ENCODE measurements around the gene SLAIN1.
A peak's percentile ranks its signal among the peaks of the same experiment; 100 is the strongest.

SLAIN1 gene

DNA sequence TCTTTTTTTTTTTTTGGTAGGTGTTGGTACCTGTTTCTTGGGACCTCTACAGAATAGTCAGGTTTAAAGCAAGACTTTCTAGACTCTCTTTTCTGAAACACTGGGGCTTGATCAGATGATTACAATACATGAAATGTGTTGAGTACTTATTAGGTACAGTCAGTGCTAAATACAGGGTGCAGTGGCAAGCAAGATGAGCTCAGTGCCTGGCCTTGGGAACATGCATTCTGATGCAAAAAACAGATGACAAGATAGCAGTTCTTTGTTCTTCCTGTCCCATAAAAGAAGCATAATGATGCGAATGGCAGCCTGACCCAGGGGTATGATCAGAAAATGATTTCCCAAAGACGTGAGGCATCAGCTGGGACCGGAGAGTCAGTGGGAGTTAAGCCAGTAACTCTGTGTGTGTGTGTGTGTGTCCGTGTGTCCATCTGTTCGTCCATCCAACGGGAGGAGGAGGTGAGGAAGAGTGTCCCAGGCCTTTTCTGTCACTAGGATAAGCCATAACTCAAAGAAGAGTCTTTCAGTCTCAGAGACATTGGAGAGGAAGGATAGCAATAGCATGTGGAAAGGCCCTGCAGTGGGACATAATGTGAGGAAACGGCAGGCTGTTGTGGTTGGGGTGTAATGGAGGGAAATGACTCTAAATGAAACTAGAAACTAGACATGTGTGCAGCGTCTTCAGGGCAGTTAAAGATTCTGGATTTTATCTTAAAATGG lies 32.2 kb downstream of the SLAIN1 start:
- no peak overlapping the region for H3K4me3 ChIP-seq (ENCODE audit: insufficient read depth, low read depth, low read length, poor library complexity, severe bottlenecking)
- H3K27me3 ChIP-seq (replicated peaks; ENCODE audit: control insufficient read depth, insufficient read depth, low read length, poor library complexity, severe bottlenecking), result no peaks in the 10 kb centered on the region
- DNase-seq, result no peak
- H3K36me3 ChIP-seq (ENCODE audit: control insufficient read depth, insufficient read depth, low read length), result no peaks in the 10 kb centered on the region
- peak overlapping the region; percentile 28 for H3K27ac ChIP-seq (ENCODE audit: insufficient read depth, low read length, poor library complexity, severe bottlenecking)
- H3K4me1 ChIP-seq (ENCODE audit: control insufficient read depth, insufficient read depth, low read length, poor library complexity, severe bottlenecking), result peaks cover 4% of the 10 kb centered on the region
- H3K9me3 ChIP-seq (ENCODE audit: control insufficient read depth, low read length), result no peaks in the 10 kb centered on the region

DNA sequence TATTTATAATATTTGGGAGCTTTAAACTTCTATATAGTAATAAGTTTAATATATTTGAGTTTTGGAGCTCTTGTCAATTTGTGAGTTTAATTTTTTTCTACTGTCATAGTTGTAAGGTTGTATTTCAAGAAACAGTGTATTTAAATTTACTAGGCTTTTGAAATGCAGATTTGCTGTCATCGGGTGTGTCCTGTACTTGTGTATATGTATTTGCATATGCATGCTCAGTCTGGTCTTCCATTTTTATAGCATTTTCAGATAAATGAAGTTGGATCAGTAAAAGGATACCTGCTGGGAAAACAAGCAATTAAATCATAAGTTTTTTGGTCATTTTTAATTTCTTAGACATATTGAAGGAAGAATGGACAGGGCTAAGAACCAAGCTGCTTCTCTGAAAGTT lies 33.1 kb downstream of the SLAIN1 start:
- no peaks in the 10 kb centered on the region for H3K36me3 ChIP-seq (ENCODE audit: control insufficient read depth, insufficient read depth, low read length)
- no peak overlapping the region for H3K4me3 ChIP-seq (ENCODE audit: insufficient read depth, low read depth, low read length, poor library complexity, severe bottlenecking)
- peaks cover 4% of the 10 kb centered on the region for H3K4me1 ChIP-seq (ENCODE audit: control insufficient read depth, insufficient read depth, low read length, poor library complexity, severe bottlenecking)
- H3K27ac ChIP-seq (ENCODE audit: insufficient read depth, low read length, poor library complexity, severe bottlenecking), result no peak overlapping the region
- H3K9me3 ChIP-seq (ENCODE audit: control insufficient read depth, low read length), result no peaks in the 10 kb centered on the region
- H3K27me3 ChIP-seq (replicated peaks; ENCODE audit: control insufficient read depth, insufficient read depth, low read length, poor library complexity, severe bottlenecking), result no peaks in the 10 kb centered on the region
- DNase-seq, result no peak

DNA sequence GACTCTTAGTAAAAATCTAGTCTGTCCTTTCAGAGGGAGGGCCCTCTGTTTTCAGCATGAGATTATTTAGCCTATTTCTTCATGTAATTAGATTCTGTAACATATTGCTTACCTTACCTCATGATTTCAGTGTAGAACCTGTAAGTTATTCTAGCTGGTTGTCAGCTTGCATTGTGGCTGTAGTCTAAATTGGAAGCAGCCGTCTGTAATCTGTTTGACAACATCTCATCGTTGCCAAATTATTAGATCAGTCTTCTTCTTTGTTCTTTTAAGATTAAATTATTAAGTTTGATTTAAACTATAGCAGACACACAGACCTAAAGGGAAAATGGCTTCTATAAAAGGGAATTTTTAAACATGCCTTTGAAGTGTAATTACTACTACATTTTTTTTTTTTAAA lies 34.8 kb downstream of the SLAIN1 start:
- Histone ChIP-seq H3K9me3 (ENCODE audit: control insufficient read depth, low read length) (no peaks in the 10 kb centered on the region), H3K36me3 (ENCODE audit: control insufficient read depth, insufficient read depth, low read length) (no peaks in the 10 kb centered on the region), H3K4me3 (ENCODE audit: insufficient read depth, low read depth, low read length, poor library complexity, severe bottlenecking) (no peak overlapping the region), H3K27me3 (replicated peaks; ENCODE audit: control insufficient read depth, insufficient read depth, low read length, poor library complexity, severe bottlenecking) (no peaks in the 10 kb centered on the region), H3K4me1 (ENCODE audit: control insufficient read depth, insufficient read depth, low read length, poor library complexity, severe bottlenecking) (peaks cover 4% of the 10 kb centered on the region), H3K27ac (ENCODE audit: insufficient read depth, low read length, poor library complexity, severe bottlenecking) (no peak overlapping the region)
- no peak for DNase-seq

DNA sequence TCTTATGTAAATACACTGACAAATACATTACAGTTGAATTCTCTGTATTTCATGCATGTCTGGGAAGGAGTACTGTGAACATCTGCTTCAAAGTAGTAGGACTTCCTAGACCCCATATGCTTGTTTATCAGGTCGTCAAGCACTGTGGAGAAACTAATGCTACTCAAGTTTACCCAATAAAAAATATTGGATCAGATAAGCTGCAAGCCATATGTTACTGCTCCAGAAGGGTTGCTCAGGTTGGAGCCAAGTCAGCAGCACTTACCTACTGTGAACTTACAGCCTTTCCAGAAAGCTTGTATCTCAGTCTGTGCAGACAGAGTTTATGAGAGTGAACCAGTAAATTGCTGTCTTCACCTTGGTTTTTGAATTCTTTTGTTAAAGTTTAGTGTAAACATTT lies 36.2 kb downstream of the SLAIN1 start:
- Histone ChIP-seq H3K27ac (ENCODE audit: insufficient read depth, low read length, poor library complexity, severe bottlenecking) (no peak overlapping the region), H3K4me1 (ENCODE audit: control insufficient read depth, insufficient read depth, low read length, poor library complexity, severe bottlenecking) (peaks cover 4% of the 10 kb centered on the region), H3K4me3 (ENCODE audit: insufficient read depth, low read depth, low read length, poor library complexity, severe bottlenecking) (no peak overlapping the region), H3K27me3 (replicated peaks; ENCODE audit: control insufficient read depth, insufficient read depth, low read length, poor library complexity, severe bottlenecking) (no peaks in the 10 kb centered on the region), H3K9me3 (ENCODE audit: control insufficient read depth, low read length) (no peaks in the 10 kb centered on the region), H3K36me3 (ENCODE audit: control insufficient read depth, insufficient read depth, low read length) (no peaks in the 10 kb centered on the region)
- no peak for DNase-seq

DNA sequence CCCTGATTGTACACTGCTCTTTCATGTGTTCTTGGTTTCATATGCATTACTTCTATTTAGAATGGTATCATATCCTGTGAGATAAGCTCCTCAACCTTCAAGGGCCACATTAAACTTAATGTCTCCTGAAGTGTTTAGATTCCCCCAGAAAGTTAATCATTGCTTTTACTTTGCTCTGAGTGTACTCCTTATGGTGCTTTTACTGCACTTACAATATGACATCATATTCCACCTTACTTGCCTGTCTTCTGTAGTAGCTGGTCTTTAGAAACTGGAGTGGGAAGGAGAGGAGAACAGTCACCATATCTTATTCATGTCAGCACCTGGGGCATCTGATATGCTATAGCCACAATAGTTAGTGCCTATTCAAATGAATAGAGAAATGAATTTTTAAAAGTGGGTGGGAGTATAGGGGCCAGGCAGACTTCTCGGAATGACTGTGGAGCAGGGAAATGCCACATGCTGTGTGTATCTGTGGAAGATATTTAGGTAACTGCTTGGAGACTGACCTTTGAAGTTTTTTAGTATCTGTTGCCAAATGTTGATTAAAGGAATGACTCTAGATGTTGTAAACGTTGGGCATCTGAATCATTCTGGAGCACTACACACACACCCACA lies 40.2 kb downstream of the SLAIN1 start:
- Histone ChIP-seq H3K4me1 (ENCODE audit: control insufficient read depth, insufficient read depth, low read length, poor library complexity, severe bottlenecking) (no peaks in the 10 kb centered on the region), H3K9me3 (ENCODE audit: control insufficient read depth, low read length) (no peaks in the 10 kb centered on the region), H3K36me3 (ENCODE audit: control insufficient read depth, insufficient read depth, low read length) (no peaks in the 10 kb centered on the region), H3K4me3 (ENCODE audit: insufficient read depth, low read depth, low read length, poor library complexity, severe bottlenecking) (no peak overlapping the region), H3K27ac (ENCODE audit: insufficient read depth, low read length, poor library complexity, severe bottlenecking) (no peak overlapping the region), H3K27me3 (replicated peaks; ENCODE audit: control insufficient read depth, insufficient read depth, low read length, poor library complexity, severe bottlenecking) (no peaks in the 10 kb centered on the region)
- no peak for DNase-seq

DNA sequence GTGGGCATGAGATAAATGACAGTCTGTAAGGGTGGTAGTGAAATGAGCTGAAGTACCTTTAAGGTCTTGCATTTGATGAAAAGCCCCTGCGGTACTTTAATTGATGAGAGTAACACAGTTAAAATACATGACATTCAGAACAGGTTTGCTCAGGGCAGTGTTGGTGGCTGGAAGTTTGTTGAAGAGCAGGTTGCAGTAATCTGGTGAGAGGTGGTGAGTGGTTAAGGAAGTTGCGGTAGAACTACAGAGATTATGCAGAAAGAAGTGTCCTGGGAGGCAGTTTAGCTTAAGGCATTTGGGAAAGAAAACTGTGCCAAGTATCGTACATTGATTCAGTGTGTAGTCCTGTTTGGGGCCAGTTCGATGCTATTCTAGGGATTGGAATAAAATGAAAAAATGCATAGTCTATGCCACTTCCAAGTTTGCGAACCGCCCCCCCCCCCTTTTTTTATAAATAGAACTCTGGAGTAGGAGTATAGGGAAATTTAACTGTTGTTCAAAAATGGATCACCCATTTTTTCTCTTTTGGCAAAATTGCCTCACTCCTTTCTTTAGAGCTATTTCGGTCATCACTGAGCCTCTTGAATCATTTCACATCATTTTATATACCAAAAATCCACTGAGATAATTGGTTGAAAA lies 42.7 kb downstream of the SLAIN1 start:
- Histone ChIP-seq H3K4me1 (ENCODE audit: control insufficient read depth, insufficient read depth, low read length, poor library complexity, severe bottlenecking) (no peaks in the 10 kb centered on the region), H3K27me3 (replicated peaks; ENCODE audit: control insufficient read depth, insufficient read depth, low read length, poor library complexity, severe bottlenecking) (no peaks in the 10 kb centered on the region), H3K4me3 (ENCODE audit: insufficient read depth, low read depth, low read length, poor library complexity, severe bottlenecking) (no peak overlapping the region), H3K9me3 (ENCODE audit: control insufficient read depth, low read length) (no peaks in the 10 kb centered on the region), H3K36me3 (ENCODE audit: control insufficient read depth, insufficient read depth, low read length) (peaks cover 14% of the 10 kb centered on the region), H3K27ac (ENCODE audit: insufficient read depth, low read length, poor library complexity, severe bottlenecking) (no peak overlapping the region)
- DNase-seq, result no peak

DNA sequence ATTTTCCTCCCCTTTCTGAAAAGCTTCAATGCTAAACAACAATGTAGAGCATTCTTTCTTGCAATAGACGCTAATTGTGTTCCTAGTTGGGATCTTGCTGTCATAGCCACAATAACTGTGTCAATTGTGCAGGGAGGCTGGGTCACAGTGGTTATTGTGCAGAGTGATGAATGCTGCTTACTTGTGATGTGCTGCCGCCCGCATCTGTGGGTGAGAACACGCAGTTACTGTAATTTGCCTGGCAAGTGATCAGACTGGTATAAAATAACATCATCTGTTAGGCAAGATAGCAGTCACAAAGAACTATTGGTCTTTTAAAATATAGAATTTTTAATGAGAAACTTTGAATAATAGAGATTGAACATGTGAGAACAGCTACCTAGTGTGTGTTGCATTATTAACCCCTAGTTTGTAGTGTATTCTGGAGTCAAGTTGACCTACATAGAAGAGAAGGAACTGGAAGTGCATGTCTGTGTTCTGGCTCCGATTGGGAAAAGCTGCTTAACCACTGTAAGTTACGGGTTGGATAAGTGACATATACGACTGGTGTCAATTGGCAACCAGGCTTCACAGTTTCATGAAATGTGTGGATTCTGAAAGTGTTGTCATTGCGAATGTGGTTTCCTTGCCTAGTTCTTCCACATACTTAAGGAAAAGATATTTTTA lies 43.6 kb downstream of the SLAIN1 start:
- no peak overlapping the region for H3K4me3 ChIP-seq (ENCODE audit: insufficient read depth, low read depth, low read length, poor library complexity, severe bottlenecking)
- no peaks in the 10 kb centered on the region for H3K27me3 ChIP-seq (replicated peaks; ENCODE audit: control insufficient read depth, insufficient read depth, low read length, poor library complexity, severe bottlenecking)
- H3K4me1 ChIP-seq (ENCODE audit: control insufficient read depth, insufficient read depth, low read length, poor library complexity, severe bottlenecking), result no peaks in the 10 kb centered on the region
- no peak for DNase-seq
- H3K9me3 ChIP-seq (ENCODE audit: control insufficient read depth, low read length), result no peaks in the 10 kb centered on the region
- no peak overlapping the region for H3K27ac ChIP-seq (ENCODE audit: insufficient read depth, low read length, poor library complexity, severe bottlenecking)
- peaks cover 15% of the 10 kb centered on the region for H3K36me3 ChIP-seq (ENCODE audit: control insufficient read depth, insufficient read depth, low read length)

DNA sequence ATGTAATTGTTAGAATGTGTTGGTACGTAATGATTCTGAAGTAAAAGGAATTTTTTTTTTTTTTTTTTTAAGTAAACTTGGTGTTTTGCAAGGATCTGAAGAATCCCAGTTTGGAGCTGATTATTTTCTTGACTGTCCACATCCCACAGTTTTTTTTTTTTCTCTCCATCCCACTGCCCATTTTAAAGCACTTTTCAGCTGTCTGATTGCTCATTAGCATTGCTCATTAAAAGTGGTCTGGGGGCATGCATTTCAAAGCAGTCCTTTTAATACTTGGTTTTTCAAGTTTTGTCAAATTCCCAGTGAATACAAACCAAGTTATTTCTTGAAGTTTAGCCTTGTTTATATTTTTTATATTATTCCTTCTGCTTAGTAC lies 44.1 kb downstream of the SLAIN1 start:
- H3K27ac ChIP-seq (ENCODE audit: insufficient read depth, low read length, poor library complexity, severe bottlenecking), result no peak overlapping the region
- no peaks in the 10 kb centered on the region for H3K9me3 ChIP-seq (ENCODE audit: control insufficient read depth, low read length)
- DNase-seq, result no peak
- H3K4me3 ChIP-seq (ENCODE audit: insufficient read depth, low read depth, low read length, poor library complexity, severe bottlenecking), result no peak overlapping the region
- H3K27me3 ChIP-seq (replicated peaks; ENCODE audit: control insufficient read depth, insufficient read depth, low read length, poor library complexity, severe bottlenecking), result no peaks in the 10 kb centered on the region
- no peaks in the 10 kb centered on the region for H3K4me1 ChIP-seq (ENCODE audit: control insufficient read depth, insufficient read depth, low read length, poor library complexity, severe bottlenecking)
- H3K36me3 ChIP-seq (ENCODE audit: control insufficient read depth, insufficient read depth, low read length), result peaks cover 15% of the 10 kb centered on the region

DNA sequence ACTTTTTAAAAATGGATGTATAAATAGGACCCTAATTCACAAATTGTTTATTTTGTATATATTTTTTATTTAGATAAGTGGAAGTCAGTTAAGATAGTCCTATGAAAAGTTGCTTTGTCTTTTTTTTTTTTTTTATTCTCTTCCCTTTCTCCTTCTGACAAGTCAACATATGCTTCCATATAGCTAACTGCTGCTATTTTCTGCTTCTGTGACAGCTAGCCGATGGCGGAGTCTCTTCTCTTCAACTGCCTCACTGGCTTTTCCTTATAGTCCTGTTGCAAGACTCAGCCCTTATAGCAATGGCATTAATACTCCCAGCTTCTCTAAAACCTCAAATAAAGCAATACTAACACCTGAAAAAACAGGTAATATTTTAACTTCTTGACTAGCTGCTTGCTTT lies 45.3 kb downstream of the SLAIN1 start:
- no peaks in the 10 kb centered on the region for H3K9me3 ChIP-seq (ENCODE audit: control insufficient read depth, low read length)
- no peaks in the 10 kb centered on the region for H3K27me3 ChIP-seq (replicated peaks; ENCODE audit: control insufficient read depth, insufficient read depth, low read length, poor library complexity, severe bottlenecking)
- peaks cover 15% of the 10 kb centered on the region for H3K36me3 ChIP-seq (ENCODE audit: control insufficient read depth, insufficient read depth, low read length)
- no peak overlapping the region for H3K27ac ChIP-seq (ENCODE audit: insufficient read depth, low read length, poor library complexity, severe bottlenecking)
- no peak overlapping the region for H3K4me3 ChIP-seq (ENCODE audit: insufficient read depth, low read depth, low read length, poor library complexity, severe bottlenecking)
- DNase-seq, result no peak
- H3K4me1 ChIP-seq (ENCODE audit: control insufficient read depth, insufficient read depth, low read length, poor library complexity, severe bottlenecking), result no peaks in the 10 kb centered on the region

DNA sequence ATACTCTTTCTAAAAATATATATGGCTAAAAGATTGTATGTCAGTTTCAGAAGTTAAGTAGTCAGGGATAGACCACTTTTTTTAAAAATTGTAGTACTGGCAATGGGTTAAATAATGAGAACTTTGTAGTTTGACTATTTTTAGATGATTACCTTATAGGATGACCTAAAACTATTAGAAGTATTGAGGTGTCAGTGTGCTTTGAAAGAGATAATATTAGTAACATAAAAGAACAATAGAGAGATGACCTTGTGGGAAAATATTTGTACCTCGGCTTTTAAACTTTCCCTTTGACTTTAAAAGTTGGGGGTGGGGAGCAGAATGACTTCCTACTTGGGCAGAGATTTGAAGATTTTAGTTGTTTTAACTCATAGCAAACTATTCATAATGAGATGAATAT lies 48.3 kb downstream of the SLAIN1 start:
- no peak overlapping the region for H3K27ac ChIP-seq (ENCODE audit: insufficient read depth, low read length, poor library complexity, severe bottlenecking)
- no peaks in the 10 kb centered on the region for H3K4me1 ChIP-seq (ENCODE audit: control insufficient read depth, insufficient read depth, low read length, poor library complexity, severe bottlenecking)
- peaks cover 15% of the 10 kb centered on the region for H3K36me3 ChIP-seq (ENCODE audit: control insufficient read depth, insufficient read depth, low read length)
- H3K4me3 ChIP-seq (ENCODE audit: insufficient read depth, low read depth, low read length, poor library complexity, severe bottlenecking), result no peak overlapping the region
- no peak for DNase-seq
- H3K9me3 ChIP-seq (ENCODE audit: control insufficient read depth, low read length), result no peaks in the 10 kb centered on the region
- H3K27me3 ChIP-seq (replicated peaks; ENCODE audit: control insufficient read depth, insufficient read depth, low read length, poor library complexity, severe bottlenecking), result no peaks in the 10 kb centered on the region

Measured in effector memory CD4-positive, alpha-beta T cell (primary cell).